ENCODE results near the gene FSD2. TPM values are rescaled to one million over a fixed set of nuclear protein-coding genes. Genes with fewer than 3 reads are reported as not detected.

FSD2 gene
- not detected in 2 replicates for total RNA-seq

GRCh38 chr15:82805994-82806406 lies at the start of gene FSD2:
Gene FSD2, minus strand, starts transcription at chr15:82806069. Its CDS starts 18,679 bp downstream, at chr15:82787390.

GRCh38 chr15:82809308-82810060 lies 3.6 kb upstream of the FSD2 start, which contains the start of gene WHAMM:
Gene WHAMM, plus strand, starts transcription at chr15:82809628. Its CDS starts 99 bp downstream, at chr15:82809727.

GRCh38 chr15:82709421-82710207 lies 96.3 kb downstream of the FSD2 start, which contains the start of gene AP3B2:
Gene AP3B2, minus strand, starts transcription at chr15:82709875. Its CDS starts 169 bp downstream, at chr15:82709706.

Other genes with a start within 250 kb of the FSD2 start
- gene CPEB1, start 158.7 kb downstream of the FSD2 start, total RNA-seq: 0.91 TPM in 1 of 2 replicates, not detected in the other
- gene AP3B2, start 96.2 kb downstream of the FSD2 start, total RNA-seq: not detected in 2 replicates
- gene WHAMM, start 3.6 kb upstream of the FSD2 start, total RNA-seq: 3.6 and 4.9 TPM in 2 replicates
- 0.32 and 0.61 TPM in 2 replicates for gene HOMER2, start 146.7 kb upstream of the FSD2 start, total RNA-seq
- 28.6 and 29.9 TPM in 2 replicates for gene RAMAC, start 180.1 kb upstream of the FSD2 start, total RNA-seq
- 3.0 and 14.0 TPM in 2 replicates for gene C15orf40, start 205.6 kb upstream of the FSD2 start, total RNA-seq